A549 treated with GW870086 at 1 μM for 4 hours (cell line): ENCODE data around the gene NPIPB6. TPM values are rescaled to one million over a fixed set of nuclear protein-coding genes. Genes with fewer than 3 reads are reported as not detected.

Experiments used
- total RNA-seq: library from RNA; stranded (reverse); fragments of 200-300 nt; extraction: Qiagen RNA extraction; gene quantifications from 5 replicates; pipeline ENCODE4 v1.2.3, GENCODE V29; 2022; ENCODE audit warnings: low read depth

Gene NPIPB6
- total RNA-seq, result 1.4 to 2.4 TPM (median 1.9 TPM) in 5 replicates

GRCh38 chr16:28363408-28363807 is at the start of gene NPIPB6:
Gene NPIPB6, minus strand, starts transcription at chr16:28363508. Its CDS starts 686 bp downstream, at chr16:28362822.

GRCh38 chr16:28403220-28404072 is 40.1 kb upstream of the NPIPB6 start, which contains the start of gene EIF3CL:
Gene EIF3CL, minus strand, starts transcription at chr16:28403841. Its CDS starts 223 bp downstream, at chr16:28403618.

Other genes starting within 250 kb of the NPIPB6 start
- 73.6 to 100 TPM (median 93.3 TPM) in 5 replicates for gene XPO6, start 151.5 kb downstream of the NPIPB6 start, total RNA-seq
- 0.17 to 0.32 TPM (median 0.27 TPM) in 5 replicates for gene SBK1, start 71.0 kb downstream of the NPIPB6 start, total RNA-seq
- 64.0 to 133 TPM (median 75.6 TPM) in 5 replicates for gene EIF3CL, start 40.3 kb upstream of the NPIPB6 start, total RNA-seq
- gene NPIPB7, start 108.8 kb upstream of the NPIPB6 start, total RNA-seq, result 0.21 to 1.1 TPM (median 0.36 TPM) in 4 of 5 replicates, not detected in the other
- gene CLN3, start 128.6 kb upstream of the NPIPB6 start, total RNA-seq, result 15.1 to 36.2 TPM (median 34.9 TPM) in 5 replicates
- 0.03 to 0.09 TPM (median 0.07 TPM) in 4 of 5 replicates, not detected in the other for gene APOBR, start 131.1 kb upstream of the NPIPB6 start, total RNA-seq
- not detected in 5 replicates for gene IL27, start 143.3 kb upstream of the NPIPB6 start, total RNA-seq
- 12.1 to 18.5 TPM (median 15.9 TPM) in 5 replicates for gene NUPR1, start 175.5 kb upstream of the NPIPB6 start, total RNA-seq
- 19.9 to 24.2 TPM (median 21.9 TPM) in 5 replicates for gene SGF29, start 190.4 kb upstream of the NPIPB6 start, total RNA-seq
- gene SULT1A2, start 233.5 kb upstream of the NPIPB6 start, total RNA-seq, result 0.15 to 0.18 TPM (median 0.16 TPM) in 3 of 5 replicates, not detected in the others
- 4.7 to 6.1 TPM (median 5.4 TPM) in 5 replicates for gene SULT1A1, start 246.5 kb upstream of the NPIPB6 start, total RNA-seq